ENCODE data around the gene SET. TPM values are rescaled to one million over a fixed set of nuclear protein-coding genes. Genes with fewer than 3 reads are reported as not detected.
A peak's percentile ranks its signal among the peaks of the same experiment; 100 is the strongest.
"Not testable (repeated sequence)": the region's sequence is repeated elsewhere in the genome, so short reads cannot be mapped to it uniquely, and the experiment has no call there.

The SET gene
- total RNA-seq, 6 donors from 2014 or later = 73.3 to 222 (median 177) TPM

DNA sequence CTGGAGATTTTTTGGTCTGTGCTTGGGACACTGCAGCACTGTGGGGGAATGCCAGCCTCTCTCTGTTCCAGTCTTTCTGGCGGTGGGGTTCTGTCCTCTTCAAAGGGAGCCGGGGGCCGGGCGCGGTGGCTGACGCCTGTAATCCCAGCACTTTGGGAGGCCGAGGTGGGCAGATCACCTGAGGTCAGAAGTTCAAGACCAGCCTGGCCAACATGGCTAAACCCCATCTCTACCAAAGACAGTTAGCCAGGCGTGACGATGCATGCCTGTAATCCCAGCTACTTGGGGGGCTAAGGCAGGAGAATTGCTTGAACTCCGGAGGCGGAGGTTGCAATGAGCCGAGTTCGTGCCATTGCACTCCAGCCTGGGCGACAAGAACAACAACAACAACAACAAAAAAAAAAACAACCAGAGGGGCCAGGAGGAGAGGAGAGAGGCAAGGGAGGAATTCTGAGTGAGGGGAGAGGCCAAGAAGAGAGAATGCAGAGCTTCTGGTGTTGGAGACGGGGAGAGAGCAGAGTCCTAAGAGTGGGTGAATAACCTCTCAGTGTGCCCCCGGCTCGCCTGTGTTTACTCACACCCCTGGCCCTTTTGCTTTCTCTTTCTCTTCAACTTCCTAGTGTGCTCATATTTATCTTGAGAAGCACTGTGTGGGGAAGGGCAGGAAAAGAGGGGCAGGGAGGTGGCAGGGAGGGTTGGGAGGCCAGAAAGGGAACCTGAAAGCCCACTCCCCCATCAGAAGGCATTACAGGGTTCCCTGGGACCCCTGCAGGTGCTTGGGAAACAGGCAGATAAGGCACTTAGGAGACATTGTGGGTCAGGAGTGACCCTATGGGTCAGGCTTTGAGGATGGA, 3.2 kb upstream of the SET start:
- TF ChIP-seq EP300 (IDR thresholded peaks at IDR 0.05) (no peak), POLR2AphosphoS5 (IDR thresholded peaks at IDR 0.05) (peak in 1 of 2 donors; percentile 38), POLR2A (IDR thresholded peaks at IDR 0.05) (peak in 3 of 4 donors; percentile 13 to 51 (median 31))
- TF ChIP-seq, protein P1, sequence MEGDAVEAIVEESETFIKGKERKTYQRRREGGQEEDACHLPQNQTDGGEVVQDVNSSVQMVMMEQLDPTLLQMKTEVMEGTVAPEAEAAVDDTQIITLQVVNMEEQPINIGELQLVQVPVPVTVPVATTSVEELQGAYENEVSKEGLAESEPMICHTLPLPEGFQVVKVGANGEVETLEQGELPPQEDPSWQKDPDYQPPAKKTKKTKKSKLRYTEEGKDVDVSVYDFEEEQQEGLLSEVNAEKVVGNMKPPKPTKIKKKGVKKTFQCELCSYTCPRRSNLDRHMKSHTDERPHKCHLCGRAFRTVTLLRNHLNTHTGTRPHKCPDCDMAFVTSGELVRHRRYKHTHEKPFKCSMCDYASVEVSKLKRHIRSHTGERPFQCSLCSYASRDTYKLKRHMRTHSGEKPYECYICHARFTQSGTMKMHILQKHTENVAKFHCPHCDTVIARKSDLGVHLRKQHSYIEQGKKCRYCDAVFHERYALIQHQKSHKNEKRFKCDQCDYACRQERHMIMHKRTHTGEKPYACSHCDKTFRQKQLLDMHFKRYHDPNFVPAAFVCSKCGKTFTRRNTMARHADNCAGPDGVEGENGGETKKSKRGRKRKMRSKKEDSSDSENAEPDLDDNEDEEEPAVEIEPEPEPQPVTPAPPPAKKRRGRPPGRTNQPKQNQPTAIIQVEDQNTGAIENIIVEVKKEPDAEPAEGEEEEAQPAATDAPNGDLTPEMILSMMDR (IDR thresholded peaks at IDR 0.05) = no peak
- no peaks in the 10 kb centered on the region for H3K9me3 ChIP-seq
- peak overlapping the region in 3 of 4 donors; percentile 14 to 37 (median 22) for H3K4me3 ChIP-seq
- H3K27ac ChIP-seq = peak overlapping the region; percentile 87 to 93 (median 90)
- H3K4me1 ChIP-seq = peaks cover 46 to 69% (median 56%) of the 10 kb centered on the region in 4 donors
- ATAC-seq (ENCODE audit: low FRiP score in 2 of 2) = no peak
- no peaks in the 10 kb centered on the region for H3K36me3 ChIP-seq
- WGBS, 2 donors = 42 to 48% methylated on average over 10 to 16 of the region's 17 CpGs
- no peaks in the 10 kb centered on the region for H3K27me3 ChIP-seq
- peak; percentile 59 to 80 for DNase-seq

DNA sequence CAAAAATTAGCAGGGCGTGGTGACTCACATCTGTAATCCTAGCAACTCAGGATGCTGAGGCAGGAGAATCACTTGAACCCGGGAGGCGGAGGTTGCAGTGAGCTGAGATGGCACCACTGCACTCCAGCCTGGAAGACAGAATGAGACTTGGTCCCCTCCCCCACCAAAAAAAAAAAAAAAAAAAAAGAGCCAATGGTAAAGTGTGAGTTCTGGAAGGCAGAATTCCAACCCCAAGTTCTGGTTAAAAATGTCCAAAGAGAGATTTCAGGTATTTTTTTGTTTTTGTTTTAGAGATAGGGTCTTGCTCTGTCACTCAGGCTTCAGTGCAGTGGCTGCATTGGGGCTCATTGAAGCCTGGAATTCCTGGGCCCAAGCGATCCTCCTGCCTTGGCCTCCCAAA, 1.6 kb upstream of the SET start:
- TF ChIP-seq POLR2A (IDR thresholded peaks at IDR 0.05) (no peak), POLR2AphosphoS5 (IDR thresholded peaks at IDR 0.05) (no peak), EP300 (IDR thresholded peaks at IDR 0.05) (no peak)
- TF ChIP-seq, protein P1 (IDR thresholded peaks at IDR 0.05) = no peak
- Histone ChIP-seq H3K27ac (peak overlapping the region in 3 of 4 donors; percentile 90 to 98 (median 97)), H3K9me3 (no peaks in the 10 kb centered on the region), H3K36me3 (peaks cover 3 to 13% (median 6%) of the 10 kb centered on the region in 4 donors), H3K27me3 (no peaks in the 10 kb centered on the region), H3K4me1 (peaks cover 54 to 70% (median 65%) of the 10 kb centered on the region in 4 donors), H3K4me3 (no peak overlapping the region)
- ATAC-seq (ENCODE audit: low FRiP score in 2 of 2) = no peak
- DNase-seq = no peak
- 88 to 92% methylated on average over 4 of the region's 4 CpGs for WGBS, 2 donors

DNA sequence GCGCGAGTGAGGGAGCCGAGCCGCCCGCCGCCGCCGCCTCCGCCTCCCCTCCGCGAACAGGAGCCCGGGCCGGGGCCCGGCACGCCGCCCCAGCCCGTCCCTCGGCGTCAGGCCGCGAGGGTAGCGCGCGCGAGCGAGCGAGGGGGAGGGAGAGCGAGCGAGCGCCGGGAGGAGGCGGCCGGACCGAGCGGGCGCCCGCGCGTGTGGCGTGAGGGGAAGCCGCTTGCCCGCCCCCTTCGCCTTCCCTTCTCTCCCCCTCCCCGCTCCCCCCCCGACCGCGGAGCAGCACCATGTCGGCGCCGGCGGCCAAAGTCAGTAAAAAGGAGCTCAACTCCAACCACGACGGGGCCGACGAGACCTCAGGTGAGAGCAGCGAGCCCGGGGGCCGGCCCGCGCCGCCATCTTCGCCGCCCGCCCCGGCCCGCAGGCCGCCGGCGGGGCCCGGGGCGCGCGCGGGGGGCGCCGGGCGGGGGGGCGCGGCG, 312 bp downstream of the SET start:
- Histone ChIP-seq H3K27me3 (no peaks in the 10 kb centered on the region), H3K4me1 (peaks cover 45 to 58% (median 52%) of the 10 kb centered on the region in 4 donors), H3K36me3 (peaks cover 19 to 32% (median 22%) of the 10 kb centered on the region in 4 donors), H3K9me3 (no peaks in the 10 kb centered on the region), H3K4me3 (peak overlapping the region; percentile 80 to 95 (median 92)), H3K27ac (peak overlapping the region; percentile 95 to 98 (median 98))
- DNase-seq = peak in 1 of 2 donors; percentile 38
- ATAC-seq (ENCODE audit: low FRiP score in 2 of 2) = peak in 1 of 2 donors; percentile 50
- 0% methylated on average over 51 of the region's 80 CpGs; no CpG with 5 or more reads in 1 of the 2 donors for WGBS, 2 donors
- TF ChIP-seq POLR2AphosphoS5 (IDR thresholded peaks at IDR 0.05) (no peak), POLR2A (IDR thresholded peaks at IDR 0.05) (peak in 1 of 4 donors; percentile 92)

DNA sequence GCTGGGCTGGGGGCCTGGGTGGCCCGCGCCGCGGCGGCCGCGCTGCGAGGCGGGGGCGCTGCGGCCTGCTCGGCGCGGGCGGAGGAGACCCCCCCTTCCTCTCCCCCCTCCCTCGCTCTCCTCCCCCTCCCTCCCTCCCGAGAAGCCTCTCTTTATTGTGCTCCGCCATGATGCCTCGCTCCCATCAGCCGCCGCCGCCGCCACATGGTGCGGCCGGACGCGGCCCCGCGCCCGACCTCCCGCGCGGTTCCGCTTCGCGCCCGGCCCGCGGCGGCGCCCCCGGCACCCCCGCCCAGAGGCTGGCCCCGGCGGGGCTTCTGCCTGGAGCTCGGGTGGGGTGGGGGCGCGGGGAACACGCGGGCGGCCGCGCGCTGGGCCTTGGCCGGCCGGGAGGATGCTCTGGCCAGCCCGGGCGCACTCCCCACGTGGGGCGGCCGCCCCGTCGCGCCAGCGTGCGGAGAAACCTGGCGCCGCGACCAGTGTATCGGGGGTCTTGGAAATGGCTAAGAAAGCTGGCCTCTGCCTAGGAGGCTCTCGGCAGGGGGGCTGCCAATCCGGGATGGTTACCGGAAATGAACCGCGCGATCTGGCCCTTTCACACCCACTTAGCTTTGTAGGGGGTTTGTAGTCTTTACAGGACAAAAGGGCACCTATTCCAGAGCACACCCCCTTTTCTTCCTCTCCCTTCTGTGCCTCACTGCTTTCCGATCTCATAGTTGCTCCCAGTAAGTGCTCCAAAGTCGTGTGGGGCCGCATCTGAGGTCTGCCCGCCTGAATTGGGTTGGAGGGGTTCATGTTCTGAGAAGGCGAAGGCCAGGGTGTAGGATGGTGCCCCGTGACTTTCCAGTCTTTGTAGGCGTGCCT, 1.0 kb downstream of the SET start:
- H3K4me1 ChIP-seq = peaks cover 39 to 51% (median 45%) of the 10 kb centered on the region in 4 donors
- WGBS, 2 donors = 0 to 1% methylated on average over 7 to 36 of the region's 83 CpGs
- H3K4me3 ChIP-seq = peak overlapping the region; percentile 88 to 95 (median 92)
- H3K36me3 ChIP-seq = peaks cover 20 to 39% (median 28%) of the 10 kb centered on the region in 4 donors
- ATAC-seq (ENCODE audit: low FRiP score in 2 of 2) (no peak), DNase-seq (peak in 1 of 2 donors; percentile 89)
- TF ChIP-seq EP300 (IDR thresholded peaks at IDR 0.05) = no peak
- no peaks in the 10 kb centered on the region for H3K9me3 ChIP-seq
- H3K27ac ChIP-seq = peak overlapping the region; percentile 68 to 98 (median 87)
- H3K27me3 ChIP-seq = no peaks in the 10 kb centered on the region

DNA sequence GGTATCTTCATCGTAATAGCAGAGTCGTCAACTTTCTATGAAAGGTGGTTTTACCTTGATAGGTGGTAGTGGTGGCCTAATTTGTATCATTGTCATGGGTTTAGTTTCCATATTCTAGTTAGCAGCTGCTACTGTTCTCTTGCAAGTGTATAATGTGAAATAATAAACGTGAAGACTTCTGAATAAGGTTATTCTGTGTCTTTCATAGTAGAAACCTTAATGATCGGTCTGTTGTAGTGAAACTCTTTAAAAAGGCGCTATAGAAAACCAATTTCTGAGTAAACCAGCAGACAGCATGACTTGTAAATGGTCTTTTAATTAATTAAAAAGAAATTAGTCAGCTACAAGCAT, 1.6 kb downstream of the SET start:
- DNase-seq (no peak), ATAC-seq (ENCODE audit: low FRiP score in 2 of 2) (no peak)
- peaks cover 33 to 45% (median 39%) of the 10 kb centered on the region in 4 donors for H3K4me1 ChIP-seq
- WGBS, 2 donors = 16 to 17% methylated on average over 5 of the region's 5 CpGs
- peaks cover 22 to 44% (median 31%) of the 10 kb centered on the region in 4 donors for H3K36me3 ChIP-seq
- H3K27me3 ChIP-seq = no peaks in the 10 kb centered on the region
- H3K27ac ChIP-seq = peak overlapping the region; percentile 68 to 98 (median 74)
- H3K9me3 ChIP-seq = no peaks in the 10 kb centered on the region
- TF ChIP-seq, protein P1 (IDR thresholded peaks at IDR 0.05) = no peak
- TF ChIP-seq POLR2AphosphoS5 (IDR thresholded peaks at IDR 0.05) (no peak), EP300 (IDR thresholded peaks at IDR 0.05) (no peak), POLR2A (IDR thresholded peaks at IDR 0.05) (no peak)
- peak overlapping the region; percentile 88 to 95 (median 92) for H3K4me3 ChIP-seq

DNA sequence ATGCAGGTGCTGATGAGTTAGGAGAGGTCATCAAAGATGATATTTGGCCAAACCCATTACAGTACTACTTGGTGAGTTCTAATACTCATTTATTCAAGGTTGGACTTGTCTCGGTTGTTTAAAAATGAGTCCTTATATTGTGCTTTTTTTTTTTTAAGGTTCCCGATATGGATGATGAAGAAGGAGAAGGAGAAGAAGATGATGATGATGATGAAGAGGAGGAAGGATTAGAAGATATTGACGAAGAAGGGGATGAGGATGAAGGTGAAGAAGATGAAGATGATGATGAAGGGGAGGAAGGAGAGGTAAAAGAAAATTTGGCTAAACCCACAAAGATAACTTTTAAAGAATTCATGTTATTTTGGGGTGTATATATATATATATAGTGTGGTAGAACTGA, 4.7 kb downstream of the SET start:
- WGBS, 2 donors = 84 to 89% methylated on average over 3 of the region's 3 CpGs
- H3K9me3 ChIP-seq; H3K4me3 ChIP-seq; ATAC-seq (ENCODE audit: low FRiP score in 2 of 2); H3K27me3 ChIP-seq; DNase-seq; H3K27ac ChIP-seq: not testable (repeated sequence)
- H3K36me3 ChIP-seq = peaks cover 30 to 60% (median 39%) of the 10 kb centered on the region in 4 donors
- peaks cover 11 to 17% (median 16%) of the 10 kb centered on the region in 4 donors for H3K4me1 ChIP-seq
